GM12892 (cell line): Measurements from ENCODE around the gene PARP1.

Experiments used
- POLR2AphosphoS5 ChIP-seq: IDR thresholded peaks from 2 replicates; pipeline ENCODE4 v1.6.1; 2011; ENCODE audit warnings: low read depth, low read length, control low read depth
- TAF1 ChIP-seq: IDR thresholded peaks from 2 replicates; pipeline ENCODE4 v1.6.1; 2011; ENCODE audit warnings: low read depth, mild to moderate bottlenecking, control low read depth, low read length, borderline replicate concordance

DNA sequence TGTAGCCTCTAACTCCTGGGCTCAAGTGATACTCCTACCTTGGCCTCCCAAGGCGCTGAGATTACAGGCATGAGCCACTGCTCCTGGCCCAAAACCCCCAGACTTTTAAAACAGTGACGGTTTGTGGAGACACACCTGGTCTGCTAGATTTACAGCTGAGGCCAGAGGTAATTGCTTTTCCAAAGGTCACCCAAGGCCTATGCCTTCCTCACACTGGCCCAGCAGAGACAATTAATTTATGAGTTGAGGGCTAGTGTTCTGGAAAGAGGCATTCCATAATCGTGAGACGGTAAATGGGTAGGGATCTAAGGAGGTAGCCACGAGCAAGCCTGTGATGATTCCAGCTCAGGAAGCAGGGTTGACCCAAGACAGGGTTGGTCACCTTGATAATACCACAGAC lies 12.4 kb upstream of the PARP1 start:
- no peak for TF ChIP-seq POLR2AphosphoS5
- no peak for TF ChIP-seq TAF1
